NB4 (cell line): Measurements from ENCODE around the gene MAGEB4.

Experiments used
- POLR2A ChIP-seq: IDR thresholded peaks from 2 replicates; pipeline ENCODE4 v1.6.1; 2011; ENCODE audit warnings: mild to moderate bottlenecking; ENCODE audit not compliant: insufficient read length; ENCODE audit errors: extremely low read depth
- TF ChIP-seq, protein P1 (sequence below): IDR thresholded peaks from one replicate; pipeline ENCODE4 v1.5.1; 2012; ENCODE audit warnings: low read depth, low read length
- TF ChIP-seq, protein P2 (sequence below): IDR thresholded peaks from 2 replicates; pipeline ENCODE4 v1.6.1; 2011; ENCODE audit warnings: low read depth, low read length

DNA sequence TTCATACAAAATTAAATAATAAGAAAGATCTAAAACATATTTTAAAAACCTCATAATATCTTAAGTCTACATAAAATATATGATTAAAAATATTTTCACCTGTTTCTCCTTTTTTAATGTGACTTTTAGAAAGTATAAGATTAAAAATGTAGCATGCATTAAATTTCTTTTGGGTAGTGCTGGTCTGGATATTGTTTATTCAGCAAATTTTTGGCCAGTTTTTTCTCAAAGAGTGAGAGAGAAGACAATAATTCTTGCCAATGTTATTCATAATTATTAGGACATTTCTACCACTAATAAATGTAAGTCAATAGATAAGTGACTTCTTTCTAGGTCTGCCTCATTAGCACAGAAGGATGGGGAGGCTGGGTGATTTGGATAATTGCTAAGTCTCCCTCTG, 19.2 kb downstream of the MAGEB4 start:
- TF ChIP-seq, protein P1, sequence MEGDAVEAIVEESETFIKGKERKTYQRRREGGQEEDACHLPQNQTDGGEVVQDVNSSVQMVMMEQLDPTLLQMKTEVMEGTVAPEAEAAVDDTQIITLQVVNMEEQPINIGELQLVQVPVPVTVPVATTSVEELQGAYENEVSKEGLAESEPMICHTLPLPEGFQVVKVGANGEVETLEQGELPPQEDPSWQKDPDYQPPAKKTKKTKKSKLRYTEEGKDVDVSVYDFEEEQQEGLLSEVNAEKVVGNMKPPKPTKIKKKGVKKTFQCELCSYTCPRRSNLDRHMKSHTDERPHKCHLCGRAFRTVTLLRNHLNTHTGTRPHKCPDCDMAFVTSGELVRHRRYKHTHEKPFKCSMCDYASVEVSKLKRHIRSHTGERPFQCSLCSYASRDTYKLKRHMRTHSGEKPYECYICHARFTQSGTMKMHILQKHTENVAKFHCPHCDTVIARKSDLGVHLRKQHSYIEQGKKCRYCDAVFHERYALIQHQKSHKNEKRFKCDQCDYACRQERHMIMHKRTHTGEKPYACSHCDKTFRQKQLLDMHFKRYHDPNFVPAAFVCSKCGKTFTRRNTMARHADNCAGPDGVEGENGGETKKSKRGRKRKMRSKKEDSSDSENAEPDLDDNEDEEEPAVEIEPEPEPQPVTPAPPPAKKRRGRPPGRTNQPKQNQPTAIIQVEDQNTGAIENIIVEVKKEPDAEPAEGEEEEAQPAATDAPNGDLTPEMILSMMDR: no peak
- TF ChIP-seq POLR2A: no peak
- TF ChIP-seq, protein P2, sequence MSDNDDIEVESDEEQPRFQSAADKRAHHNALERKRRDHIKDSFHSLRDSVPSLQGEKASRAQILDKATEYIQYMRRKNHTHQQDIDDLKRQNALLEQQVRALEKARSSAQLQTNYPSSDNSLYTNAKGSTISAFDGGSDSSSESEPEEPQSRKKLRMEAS: no peak
